Stimulated activated CD8-positive, alpha-beta memory T cell treated with anti-CD3 and anti-CD28 coated beads, Interleukin-12 subunit alpha, Interleukin-12 subunit beta, amount 100 ng/mL, for 24 hours (primary cell): ENCODE data around the gene PRKAR1B.

Experiments used
- DNase-seq: peaks from one replicate; pipeline ENCODE4 v3.0.0-alpha.2; 2020; ENCODE audit errors: extremely low read depth

PRKAR1B gene

GRCh38 chr7:721619-722248 lies 5.3 kb downstream of the PRKAR1B start:
- no peak for DNase-seq

- DNase-seq = no peak
Observed at GRCh38 chr7:716636-717035, 10.4 kb downstream of the PRKAR1B start.

- DNase-seq = no peak
Observed at GRCh38 chr7:716222-716621, 10.9 kb downstream of the PRKAR1B start.

GRCh38 chr7:714251-714671 lies 12.8 kb downstream of the PRKAR1B start:
- DNase-seq = no peak

- no peak for DNase-seq
Observed at GRCh38 chr7:713488-714230, 13.4 kb downstream of the PRKAR1B start.

- no peak for DNase-seq
Observed at GRCh38 chr7:713139-713457, 14.0 kb downstream of the PRKAR1B start.

- no peak for DNase-seq
Observed at GRCh38 chr7:712381-713138, 14.5 kb downstream of the PRKAR1B start.

GRCh38 chr7:711922-712380 lies 15.1 kb downstream of the PRKAR1B start:
- DNase-seq = no peak

GRCh38 chr7:711093-711921 lies 15.8 kb downstream of the PRKAR1B start:
- DNase-seq = no peak

- no peak for DNase-seq
Observed at GRCh38 chr7:710161-710560, 16.9 kb downstream of the PRKAR1B start.

- DNase-seq = no peak
Observed at GRCh38 chr7:707296-708000, 19.6 kb downstream of the PRKAR1B start.

GRCh38 chr7:706721-707120 lies 20.4 kb downstream of the PRKAR1B start:
- DNase-seq = no peak

GRCh38 chr7:703049-703448 lies 24.0 kb downstream of the PRKAR1B start:
- no peak for DNase-seq

GRCh38 chr7:701086-701671 lies 25.9 kb downstream of the PRKAR1B start:
- no peak for DNase-seq

- no peak for DNase-seq
Observed at GRCh38 chr7:699476-700170, 27.5 kb downstream of the PRKAR1B start.

- no peak for DNase-seq
Observed at GRCh38 chr7:698515-699475, 28.3 kb downstream of the PRKAR1B start.

- DNase-seq = no peak
Observed at GRCh38 chr7:696812-697551, 30.1 kb downstream of the PRKAR1B start.

GRCh38 chr7:696426-696811 lies 30.7 kb downstream of the PRKAR1B start:
- DNase-seq = no peak
